Measurements from ENCODE around the gene TRIM33.
"Not testable (repeated sequence)": the region's sequence is repeated elsewhere in the genome, so short reads cannot be mapped to it uniquely, and the experiment has no call there.

The TRIM33 gene

DNA sequence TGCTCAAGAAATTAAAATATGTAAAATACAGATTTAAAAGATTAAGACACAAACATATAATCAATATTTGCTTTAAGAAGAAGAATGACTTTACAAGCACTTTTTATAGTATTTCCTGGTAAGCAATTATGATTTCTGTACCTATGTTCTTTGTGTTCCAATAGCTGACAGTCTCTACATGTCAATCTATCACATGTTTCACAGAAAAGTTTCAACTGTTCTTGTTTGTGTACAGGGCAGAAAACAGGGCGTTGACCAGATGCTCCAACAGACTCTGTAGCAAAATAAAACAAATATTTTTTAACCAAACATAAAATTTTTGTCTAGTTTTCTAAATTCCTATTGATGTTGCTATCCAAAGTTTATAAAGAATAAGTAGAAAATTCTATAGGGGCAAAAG lies 48.0 kb downstream of the TRIM33 start:
- DNase-seq: no peak

DNA sequence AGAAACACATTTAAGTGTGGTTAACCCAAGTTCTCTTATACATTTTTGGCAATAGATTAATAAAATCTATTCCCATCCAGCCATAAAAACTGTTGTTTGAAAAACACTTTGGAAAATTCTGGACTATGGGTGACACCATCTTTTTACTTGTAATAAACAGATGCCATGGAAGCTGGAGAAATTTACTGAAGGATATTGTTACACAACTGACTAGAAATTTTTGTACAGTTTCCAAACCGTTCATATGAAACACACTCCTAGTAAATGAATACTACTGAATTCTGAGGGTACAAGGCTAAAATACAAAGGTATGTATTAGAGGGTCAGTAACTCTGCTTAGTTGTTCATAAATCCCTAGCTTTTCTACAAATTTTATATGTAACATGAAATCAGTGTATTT lies 48.7 kb downstream of the TRIM33 start:
- DNase-seq: no peak

DNA sequence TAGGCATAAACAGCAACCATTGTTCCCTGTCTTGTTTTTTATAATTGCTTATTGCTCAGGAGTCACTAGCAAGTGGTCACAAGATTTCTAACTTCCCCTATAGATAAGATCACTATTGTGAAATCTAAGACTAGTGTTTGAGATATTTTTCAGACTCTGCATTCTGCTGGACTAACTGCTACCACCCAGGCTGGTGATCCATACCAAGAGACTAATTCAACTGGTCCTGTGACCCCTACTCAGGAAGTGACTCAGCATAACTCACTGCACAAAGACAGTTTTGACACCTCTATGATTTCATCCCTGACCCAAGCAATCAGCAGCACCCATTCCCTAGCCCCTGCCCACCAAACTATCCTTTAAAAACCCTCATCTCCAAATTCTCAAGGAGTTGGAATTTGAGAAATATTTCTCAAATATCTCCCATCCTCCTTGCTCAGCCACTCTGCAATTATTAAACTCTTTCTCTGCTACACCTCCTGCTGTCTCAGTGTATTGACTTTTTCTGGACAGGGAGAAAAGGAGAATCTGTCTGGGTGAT lies 52.7 kb downstream of the TRIM33 start:
- DNase-seq: no peak

DNA sequence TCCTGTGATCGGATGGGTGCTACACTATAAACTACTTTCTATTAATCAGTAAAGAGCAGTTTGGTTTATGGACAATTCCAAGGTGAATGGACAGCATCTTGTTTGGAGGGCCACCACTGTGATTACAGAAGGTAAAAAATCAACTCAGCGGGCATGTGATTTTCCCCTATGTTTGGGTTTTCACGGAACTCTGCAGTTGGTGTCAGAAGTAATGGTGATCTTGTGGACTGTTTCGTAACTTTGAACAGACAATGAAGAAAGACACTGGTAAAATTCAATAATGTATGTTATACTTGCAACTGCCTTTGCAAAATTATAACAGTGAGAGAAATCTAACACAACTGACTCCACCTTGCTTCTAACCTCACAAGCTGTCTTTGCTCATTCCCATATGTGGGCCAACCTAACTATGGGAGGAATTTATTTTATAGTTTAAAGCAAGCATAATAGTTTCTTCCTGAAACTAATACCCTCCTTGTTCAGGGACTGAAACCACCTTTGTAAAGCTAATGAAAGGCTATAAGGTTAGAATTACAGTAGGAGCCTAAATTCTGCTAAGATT lies 53.2 kb downstream of the TRIM33 start:
- no peak for DNase-seq

DNA sequence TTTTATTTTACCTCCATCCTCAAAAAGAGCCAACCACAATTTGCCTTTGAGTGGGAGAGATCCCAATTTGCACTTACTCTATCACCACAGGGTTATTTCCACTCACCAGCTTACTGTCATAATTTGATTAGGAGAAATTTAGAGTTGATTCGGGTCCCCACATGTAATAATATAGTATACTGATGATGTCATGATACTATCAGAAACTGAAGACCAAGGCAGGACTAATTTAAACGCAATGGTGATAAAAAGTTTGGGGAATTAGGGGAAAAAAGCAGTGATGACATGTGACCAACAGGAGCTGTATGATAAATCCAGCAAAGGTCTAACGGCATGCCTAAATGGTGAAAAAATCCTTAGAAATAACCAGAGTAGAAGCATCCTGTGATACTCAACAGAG lies 54.4 kb downstream of the TRIM33 start:
- no peak for DNase-seq

DNA sequence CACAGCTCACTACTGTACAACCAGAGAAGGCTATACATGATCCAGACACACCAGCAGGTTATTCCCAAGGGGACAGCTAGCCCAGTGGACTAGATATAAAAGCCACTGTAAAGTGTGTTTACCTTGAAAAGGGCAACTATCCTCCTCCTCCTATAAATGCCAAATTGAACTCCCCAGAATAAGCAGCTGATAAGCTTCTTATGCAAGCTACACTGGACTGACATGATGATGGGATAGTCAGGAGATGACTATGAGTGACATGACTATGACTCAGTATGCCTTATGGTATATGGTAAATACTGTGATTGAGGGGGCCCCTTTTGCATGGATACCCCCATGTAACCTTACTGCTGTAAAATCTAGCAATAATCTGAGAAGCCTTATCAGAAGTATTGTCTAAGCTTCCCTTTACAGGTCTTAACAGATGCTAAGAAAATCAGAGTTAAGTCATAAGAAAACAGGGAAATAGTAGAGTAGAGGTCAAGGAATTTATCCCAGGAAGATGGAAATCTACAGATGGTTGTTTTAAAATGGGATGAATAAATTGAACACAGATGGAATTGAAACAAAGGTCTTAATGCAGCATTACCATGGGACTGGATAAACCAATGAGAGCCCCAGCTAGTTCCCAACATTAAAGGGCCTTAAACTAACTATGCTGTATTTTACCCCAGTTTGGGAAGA lies 55.8 kb downstream of the TRIM33 start:
- DNase-seq: no peak

DNA sequence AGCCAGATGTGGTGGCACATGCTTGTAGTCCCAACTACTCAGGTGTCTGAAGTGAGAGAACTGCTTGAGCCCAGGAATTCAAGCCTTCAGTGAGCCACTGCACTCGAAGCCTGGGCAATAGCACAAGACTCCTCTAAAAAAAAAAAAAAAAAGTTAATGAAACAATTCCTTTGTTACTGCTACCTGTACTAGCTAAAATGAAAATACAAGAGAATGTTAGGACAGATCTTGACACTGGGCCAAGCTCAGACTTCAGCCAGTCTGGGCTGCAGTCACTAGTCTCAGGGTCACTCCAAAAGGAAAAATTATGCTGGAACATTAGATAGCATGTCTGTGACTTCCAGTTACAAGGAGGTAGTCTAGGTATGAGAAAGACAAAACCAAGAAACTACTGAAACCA lies 56.5 kb downstream of the TRIM33 start:
- no peak for DNase-seq

DNA sequence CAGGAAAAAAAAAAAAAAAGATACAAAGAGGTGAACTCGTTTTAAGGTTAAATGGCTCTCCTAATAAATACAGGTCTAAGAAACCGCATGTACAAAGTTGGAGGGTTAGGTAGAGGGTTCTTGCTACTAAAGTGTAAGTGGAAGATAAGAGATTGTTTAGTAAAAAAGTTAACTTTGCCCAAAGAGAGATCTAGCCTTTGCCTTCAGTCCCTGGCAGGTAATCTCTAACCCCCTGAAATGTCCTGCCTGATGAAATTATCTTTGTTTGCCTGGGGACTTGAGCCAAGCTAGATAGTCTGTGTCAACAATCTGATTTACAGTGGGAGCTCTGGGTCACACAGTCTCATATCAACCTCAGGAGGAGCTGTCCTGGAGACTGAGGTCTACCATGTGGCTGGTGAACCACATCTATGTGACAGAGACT lies 57.6 kb downstream of the TRIM33 start:
- DNase-seq: no peak

DNA sequence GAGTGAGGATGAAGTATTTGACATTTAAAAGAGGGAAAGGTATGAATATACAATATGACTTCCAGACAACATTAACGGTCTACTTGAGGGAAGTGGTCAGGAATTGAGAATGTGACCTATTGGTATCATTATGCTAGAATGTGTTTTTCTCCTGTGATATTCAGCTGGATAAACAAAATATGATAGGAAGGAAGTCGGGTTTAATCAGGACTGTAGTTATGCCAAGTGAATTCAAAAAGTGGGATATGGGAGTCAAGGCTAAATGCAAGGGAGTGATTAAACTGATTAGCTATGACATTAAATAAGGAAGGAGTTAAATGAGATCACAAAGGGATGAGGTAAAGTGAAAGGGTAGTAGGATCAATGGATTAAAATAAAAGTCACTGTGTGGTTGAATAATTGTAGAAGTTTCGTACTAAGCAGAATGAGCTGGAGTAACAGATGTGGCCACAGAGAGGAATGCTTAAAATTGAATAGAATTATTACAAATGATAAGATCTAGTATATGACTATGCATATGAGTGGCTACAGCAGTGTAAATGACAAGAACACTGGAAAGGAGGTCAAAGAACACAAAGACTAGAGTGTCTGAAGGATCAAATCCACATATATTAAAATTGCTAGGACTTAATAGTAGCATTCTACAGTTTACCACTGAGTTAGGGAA lies 62.5 kb downstream of the TRIM33 start:
- DNase-seq: no peak

DNA sequence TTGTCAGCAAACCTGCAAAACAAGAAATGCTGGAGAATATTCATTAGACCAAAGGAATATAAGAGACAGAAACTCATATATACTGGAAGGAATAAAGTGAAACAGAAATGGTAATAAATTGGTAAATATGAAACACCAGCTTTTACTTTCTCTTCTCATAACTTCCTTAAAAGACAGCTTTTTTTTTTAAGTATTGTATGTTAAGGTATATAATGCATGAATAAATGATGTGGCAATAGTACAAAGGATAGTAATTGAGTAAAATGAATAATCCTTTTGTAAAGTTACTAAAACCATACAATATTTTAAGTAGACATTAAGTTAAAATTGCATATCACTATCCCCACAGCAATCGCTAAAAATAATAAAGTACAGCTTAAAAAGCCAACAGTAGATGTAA lies 64.8 kb downstream of the TRIM33 start:
- DNase-seq: no peak

DNA sequence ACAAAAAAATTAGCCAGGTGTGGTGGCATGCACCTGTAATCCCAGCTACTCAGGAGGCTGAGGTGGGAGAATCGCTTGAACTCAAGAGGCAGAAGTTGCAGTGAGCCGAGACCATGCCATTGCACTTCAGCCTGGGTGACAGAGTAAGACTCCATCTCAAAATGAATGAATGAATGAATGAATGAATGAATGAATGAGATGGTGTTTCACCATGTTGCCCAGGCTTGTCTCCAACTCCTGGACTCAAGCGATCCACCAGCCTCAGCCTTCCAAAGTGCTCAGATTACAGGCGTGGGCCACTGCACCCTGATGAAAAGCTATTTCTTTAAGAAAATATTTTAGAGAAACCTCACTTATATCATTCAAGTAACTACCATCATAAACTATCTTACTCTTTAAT lies 67.8 kb downstream of the TRIM33 start:
- not testable (repeated sequence) for DNase-seq

DNA sequence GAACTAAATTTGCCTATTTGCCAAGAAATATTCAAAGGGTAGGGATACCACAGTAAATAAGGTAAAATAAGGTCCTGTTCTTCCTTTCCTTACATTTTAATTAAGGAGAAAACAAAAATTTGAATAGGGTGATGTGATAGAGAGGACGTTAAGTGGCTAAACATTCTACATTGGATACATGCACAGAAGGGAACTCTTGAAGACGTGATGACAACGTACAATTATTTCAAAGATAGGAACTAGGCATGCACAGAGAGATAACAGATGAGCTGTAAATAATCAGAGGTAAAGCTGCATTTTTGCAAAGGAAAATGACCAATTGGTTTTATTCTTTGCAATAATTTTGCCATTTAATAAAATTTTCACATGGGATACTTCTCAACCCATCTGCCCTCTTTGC lies 69.7 kb downstream of the TRIM33 start:
- DNase-seq: no peak

DNA sequence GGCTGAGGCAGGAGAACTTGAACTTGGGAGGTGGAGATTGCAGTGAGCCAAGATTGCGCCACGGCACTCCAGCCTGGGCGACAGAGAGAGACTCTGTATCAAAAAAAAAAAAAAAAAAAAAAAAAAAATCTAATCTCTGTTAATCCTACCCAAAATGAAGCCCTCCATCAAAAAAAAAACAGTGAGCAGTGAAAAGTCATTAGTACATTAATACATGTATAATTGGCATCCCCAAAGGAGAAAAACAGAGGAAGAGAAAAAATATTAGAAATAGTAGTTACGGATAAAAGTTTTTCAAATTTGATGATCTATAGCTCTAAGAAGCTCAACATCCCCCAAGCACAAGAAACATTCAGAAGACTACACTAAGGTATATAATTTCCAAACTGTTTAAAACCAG lies 71.6 kb downstream of the TRIM33 start:
- DNase-seq: no peak

DNA sequence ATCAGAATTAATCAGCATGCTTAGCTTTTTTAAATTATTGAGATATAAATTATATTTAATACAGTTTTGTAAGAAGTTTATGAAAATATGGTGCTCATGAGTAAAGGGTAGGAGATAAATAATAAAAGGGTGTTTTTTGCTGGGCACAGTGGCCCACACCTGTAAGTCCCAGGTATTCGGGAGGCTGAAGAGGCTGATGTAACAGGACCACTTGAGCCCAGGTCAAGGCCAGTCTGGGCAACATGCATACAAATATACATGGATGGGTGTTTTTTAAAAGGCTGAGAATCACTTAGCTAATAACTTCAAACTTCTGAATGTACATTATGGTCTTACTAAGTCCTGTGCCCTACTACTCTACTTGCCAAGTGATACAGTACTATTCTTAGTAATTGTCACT lies 73.2 kb downstream of the TRIM33 start:
- DNase-seq: no peak

DNA sequence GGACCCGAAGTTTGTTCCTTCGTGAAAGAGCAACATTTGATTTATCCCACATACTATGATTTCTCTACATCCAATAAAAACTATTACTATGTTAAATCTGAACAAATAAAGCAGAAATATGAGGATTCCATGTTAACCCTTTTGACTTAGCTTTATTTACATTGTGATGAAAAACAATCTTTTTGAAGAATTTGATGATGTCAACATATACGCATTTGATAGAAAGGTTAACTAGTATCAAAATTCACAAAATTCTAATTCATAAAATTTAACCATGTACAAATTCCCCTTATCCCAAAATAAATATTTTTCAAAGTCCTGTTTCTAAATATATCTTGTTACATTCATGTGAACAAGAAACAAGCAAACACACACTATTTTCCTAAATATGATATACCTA lies 74.2 kb downstream of the TRIM33 start:
- DNase-seq: no peak

DNA sequence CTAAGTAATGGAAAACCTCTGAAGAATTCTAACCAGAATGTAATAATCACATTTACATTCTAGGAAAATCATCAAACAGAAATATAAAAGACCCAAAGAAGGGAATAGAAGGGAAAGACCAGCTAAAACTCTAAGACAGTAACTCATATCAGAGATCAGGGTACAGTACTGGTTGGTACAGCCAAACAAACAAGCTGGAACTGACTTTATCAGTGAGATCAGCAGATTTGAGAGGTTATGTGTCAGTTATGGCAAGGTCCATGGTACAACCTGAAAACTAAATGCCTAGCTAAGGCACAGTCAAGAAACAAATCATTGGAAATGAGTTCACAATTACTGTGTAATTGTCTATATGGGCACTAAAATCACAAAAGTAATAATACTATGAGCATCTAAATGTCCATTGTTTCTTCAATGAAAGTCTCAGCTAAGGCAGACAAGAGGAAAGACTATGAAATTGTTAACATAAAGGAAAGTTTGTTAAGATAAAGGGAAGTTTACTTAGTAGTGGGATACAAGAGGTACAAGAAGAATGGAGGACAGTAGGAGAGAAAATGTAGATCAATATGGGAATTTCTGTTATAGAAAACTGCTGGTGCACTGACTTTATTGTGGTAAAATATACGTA lies 75.8 kb downstream of the TRIM33 start:
- DNase-seq: no peak

DNA sequence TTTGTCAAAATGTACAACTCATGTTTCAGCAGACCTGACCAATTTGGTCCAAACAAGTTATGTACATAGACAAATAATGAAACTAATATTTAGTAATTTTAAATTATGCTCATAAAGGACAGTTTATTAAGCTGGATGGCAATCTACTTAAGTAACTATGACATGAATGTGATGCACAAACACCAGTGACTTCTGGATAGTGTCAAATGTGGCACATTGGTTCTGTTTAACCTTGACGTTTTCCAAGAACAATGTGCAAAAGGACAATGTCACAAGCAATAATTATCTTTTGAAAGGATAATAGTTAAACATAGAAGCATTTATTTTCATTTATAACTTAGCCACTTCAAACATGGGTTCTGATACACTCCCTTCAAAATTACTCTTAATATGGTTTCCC lies 80.0 kb downstream of the TRIM33 start:
- DNase-seq: no peak

DNA sequence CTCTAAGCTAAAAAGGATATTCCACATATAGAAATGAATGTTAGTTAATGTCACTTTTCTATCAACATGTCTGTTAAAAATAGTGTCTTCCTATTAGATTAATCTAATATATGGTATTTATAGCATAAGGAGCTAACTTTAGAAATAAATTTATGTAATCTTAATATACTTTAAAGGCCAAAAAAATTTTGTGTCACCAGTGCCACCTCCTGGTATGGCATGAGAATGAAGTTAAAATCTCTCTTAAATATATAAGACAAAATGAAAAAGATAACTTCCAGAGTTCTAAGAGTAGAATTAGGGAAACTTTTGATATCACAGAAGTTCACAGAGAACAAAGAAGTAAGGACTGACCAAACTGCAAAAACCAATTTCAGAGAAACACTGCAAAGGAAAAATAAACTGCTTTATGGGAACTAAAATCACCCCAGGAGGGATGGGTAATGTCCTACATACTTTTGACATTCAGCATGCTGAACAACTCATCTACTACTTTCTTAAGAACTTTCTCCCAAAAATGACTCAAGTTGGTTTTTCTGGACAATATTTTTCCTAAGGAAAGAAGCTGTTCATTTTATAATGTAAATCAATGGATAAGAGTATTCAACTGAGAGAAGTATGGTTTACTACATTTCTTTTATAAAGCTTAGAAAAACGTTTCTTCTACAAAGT lies 82.8 kb downstream of the TRIM33 start:
- no peak for DNase-seq

DNA sequence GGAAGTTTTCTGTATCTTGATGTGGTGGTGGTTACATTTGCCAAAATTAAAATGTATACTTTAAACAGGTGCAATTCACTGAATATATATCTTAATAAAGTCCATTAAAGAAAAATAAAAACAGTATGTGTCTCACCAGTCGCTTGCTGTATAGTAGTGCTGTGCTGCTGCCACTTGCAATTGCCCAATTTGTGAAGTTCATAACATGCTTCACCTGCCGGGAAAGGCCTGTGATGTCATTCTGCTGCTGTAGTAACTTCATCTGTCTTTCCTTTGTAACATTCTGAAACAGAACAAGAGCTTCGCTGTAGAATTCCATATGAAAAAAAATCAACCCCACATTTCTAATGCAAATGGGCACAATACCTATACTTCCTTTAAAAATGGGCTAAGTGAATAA lies 83.4 kb downstream of the TRIM33 start:
- DNase-seq: no peak

DNA sequence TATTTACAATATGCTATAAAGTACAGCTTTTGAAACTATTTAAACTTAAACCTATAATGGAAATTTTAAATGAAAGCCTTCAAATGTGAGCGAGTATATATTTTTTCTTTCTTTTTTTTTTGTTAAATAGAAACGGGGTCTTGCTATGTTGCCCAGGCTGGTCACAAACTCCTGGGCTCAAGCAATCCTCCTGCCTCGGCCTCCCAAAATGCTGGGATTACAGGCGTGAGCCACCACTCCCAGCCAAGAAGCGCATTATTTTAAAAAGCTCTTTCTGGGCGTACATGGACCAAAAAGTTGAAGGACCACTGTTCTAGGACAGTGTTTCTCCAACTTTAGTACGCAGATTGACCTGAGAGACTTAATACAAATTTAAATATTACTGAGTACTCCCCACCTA lies 87.5 kb downstream of the TRIM33 start:
- no peak for DNase-seq

DNA sequence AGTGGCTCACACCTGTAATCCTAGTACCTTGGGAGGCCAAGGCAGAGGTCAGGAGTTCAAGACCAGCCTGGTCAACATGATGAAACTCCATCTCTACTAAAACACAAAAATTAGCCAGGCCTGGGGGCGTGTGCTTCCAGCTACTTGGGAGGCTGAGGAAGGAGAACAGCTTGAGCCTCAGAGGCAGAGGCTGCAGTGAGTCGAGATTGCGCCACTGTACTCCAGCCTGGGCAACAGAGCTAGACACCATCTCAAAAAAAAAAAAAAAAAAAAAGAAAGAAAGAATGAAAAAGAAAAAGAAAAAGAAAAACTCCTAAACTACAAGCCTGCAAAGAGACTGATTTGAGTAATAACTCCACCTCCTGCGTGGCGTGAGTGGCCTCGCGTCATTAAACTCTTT lies 92.1 kb downstream of the TRIM33 start:
- DNase-seq: not testable (repeated sequence)

DNA sequence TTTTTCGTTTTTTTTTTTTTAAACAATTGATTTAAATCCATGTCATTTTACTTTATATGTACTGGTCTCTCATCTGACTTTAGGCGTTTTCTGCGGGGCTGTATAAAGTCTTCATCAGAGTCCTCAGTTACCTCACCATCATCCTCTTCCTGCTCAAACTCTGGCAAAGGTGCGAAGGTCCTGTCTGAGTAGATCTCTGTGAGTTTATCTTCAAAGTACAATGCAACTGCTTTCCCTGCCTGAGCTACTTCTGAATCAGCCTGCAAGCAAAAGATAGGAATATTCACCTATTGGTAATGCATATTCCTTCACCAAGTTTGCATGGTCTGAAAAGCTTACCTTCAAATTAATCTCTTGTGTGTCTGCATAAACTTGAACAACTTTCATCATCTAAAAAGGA lies 113.4 kb downstream of the TRIM33 start:
- no peak for DNase-seq

DNA sequence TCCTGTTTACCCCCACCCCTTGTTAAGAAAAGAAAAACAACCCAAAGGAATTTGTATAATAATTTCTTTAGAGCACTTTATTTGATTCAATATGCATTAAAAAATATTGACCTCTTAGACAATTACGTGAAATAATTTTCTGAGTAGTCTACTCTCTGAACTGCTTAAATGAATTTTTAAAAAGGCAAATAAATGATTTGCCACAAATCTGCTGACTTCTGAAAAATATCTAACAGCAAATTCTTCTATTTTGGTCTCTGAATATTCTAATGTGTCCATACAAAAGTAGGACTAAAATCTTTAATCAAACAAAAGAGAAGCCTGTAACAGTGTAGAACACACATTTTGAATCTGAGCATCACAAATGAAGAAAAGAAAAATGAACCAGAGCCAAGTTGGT lies 115.1 kb downstream of the TRIM33 start:
- DNase-seq: no peak
